Endothelial cell of umbilical vein (primary cell): ENCODE data around the gene KCNK10. TPM values are rescaled to one million over a fixed set of nuclear protein-coding genes. Genes with fewer than 3 reads are reported as not detected.

Experiments
- BruUV-seq: library from RNA; stranded (reverse); fragments of 400-500 nt; replicated peaks from 2 replicates; lab custom pipeline; 2021; lab: Mats Ljungman, UMichigan
- CTCF ChIA-PET: fragments of 300-600, 350-600 bp; sonication (Branson Sonifier 250); formaldehyde crosslinking; loops from one replicate; lab custom pipeline; 2021; ENCODE audit warnings: antibody characterized with exemption, inconsistent platforms; lab: Charles Lee
- POLR2A ChIA-PET: fragments of 300-600, 350-600 bp; sonication (Branson Sonifier 250); formaldehyde crosslinking; loops from one replicate; lab custom pipeline; 2021; ENCODE audit warnings: antibody characterized with exemption, inconsistent platforms; lab: Charles Lee
- DNase-seq: peaks from one replicate; pipeline ENCODE4 v3.0.0-alpha.2; 2011; ENCODE audit warnings: low read depth, low spot score
- FAIRE-seq: peaks from 2 replicates; lab custom pipeline; 2011; peaks lifted over from hg19 to GRCh38; lab: Jason Lieb, UNC
- H2AFZ ChIP-seq: 2 replicates; pipeline ENCODE4 v1.6.0; 2012; ENCODE audit warnings: low read depth, low read length, control low read depth, inconsistent platforms
- H3K27ac ChIP-seq: 2 replicates; pipeline ENCODE4 v1.5.1; 2011; ENCODE audit warnings: low read depth, mild to moderate bottlenecking, control low read depth, low read length, moderate library complexity; ENCODE audit not compliant: insufficient read depth
- H3K27me3 ChIP-seq, 2 experiments: 2 replicates each; pipeline versions ENCODE4 v1.6.0 to v1.6.1; 2011; ENCODE audit warnings: low read length in 2 of 2, mixed read lengths in 1 of 2; ENCODE audit not compliant: control insufficient read depth in 2 of 2, insufficient read depth in 2 of 2
- H3K36me3 ChIP-seq, 2 experiments: 2 replicates in 1 of 2; 3 replicates in 1 of 2; pipeline ENCODE4 v1.5.1; 2011; ENCODE audit warnings: low read length in 2 of 2, mild to moderate bottlenecking in 1 of 2, moderate library complexity in 1 of 2; ENCODE audit not compliant: control insufficient read depth in 2 of 2, insufficient read depth in 2 of 2; ENCODE audit errors: extremely low read depth in 1 of 2
- H3K4me1 ChIP-seq: 3 replicates; pipeline ENCODE4 v1.5.1; 2011; ENCODE audit warnings: mild to moderate bottlenecking, low read length; ENCODE audit not compliant: control insufficient read depth, insufficient read depth; ENCODE audit errors: extremely low read depth
- H3K4me2 ChIP-seq: 2 replicates; pipeline ENCODE4 v1.6.1; 2011; ENCODE audit warnings: low read length, control low read depth, mixed read lengths; ENCODE audit not compliant: insufficient read depth
- H3K4me3 ChIP-seq, 3 experiments: fragments of 200-600 bp in 1 of 3; sonication (generic), shearing (Covaris generic) in 1 of 3; replicated peaks in 1 of 3; 2 replicates each; pipeline ENCODE4 v1.5.1; 2011 to 2016; ENCODE audit warnings: control low read depth in 3 of 3, low read length in 3 of 3, mild to moderate bottlenecking in 2 of 3, inconsistent platforms in 1 of 3, low read depth in 1 of 3, moderate library complexity in 1 of 3; ENCODE audit not compliant: insufficient read depth in 1 of 3
- H3K79me2 ChIP-seq: 2 replicates; pipeline ENCODE4 v1.6.0; 2012; ENCODE audit warnings: low read length, inconsistent platforms; ENCODE audit not compliant: control insufficient read depth, insufficient read depth
- H3K9ac ChIP-seq: replicated peaks from 2 replicates; pipeline ENCODE3; 2011; ENCODE audit warnings: low read length, control low read depth; ENCODE audit not compliant: insufficient read depth; ENCODE audit errors: extremely low read depth
- H3K9me1 ChIP-seq: replicated peaks from 3 replicates; pipeline ENCODE4 v1.6.0; 2011; ENCODE audit warnings: mild to moderate bottlenecking, low read length; ENCODE audit not compliant: control insufficient read depth, insufficient read depth; ENCODE audit errors: extremely low read depth
- H3K9me3 ChIP-seq: replicated peaks from 2 replicates; pipeline ENCODE4 v1.5.1; 2012; ENCODE audit warnings: low read length, inconsistent platforms; ENCODE audit not compliant: control insufficient read depth, insufficient read depth
- H4K20me1 ChIP-seq: replicated peaks from 2 replicates; pipeline ENCODE3; 2011; ENCODE audit warnings: mild to moderate bottlenecking, low read length; ENCODE audit not compliant: control insufficient read depth, insufficient read depth; ENCODE audit errors: extremely low read depth
- EZH2 ChIP-seq: IDR thresholded peaks from 2 replicates; pipeline ENCODE4 v1.6.1; 2012; ENCODE audit warnings: borderline replicate concordance, low read depth, mild to moderate bottlenecking, moderate library complexity, low read length, inconsistent platforms; ENCODE audit not compliant: severe bottlenecking
- FOS ChIP-seq: IDR thresholded peaks from 2 replicates; pipeline ENCODE4 v1.6.1; 2011; ENCODE audit warnings: mild to moderate bottlenecking, low read length, moderate library complexity, borderline replicate concordance; ENCODE audit not compliant: insufficient read depth
- GATA2 ChIP-seq: IDR thresholded peaks from 2 replicates; pipeline ENCODE4 v1.7.0; 2011; ENCODE audit warnings: low read depth, mild to moderate bottlenecking, moderate library complexity, mixed read lengths, low read length; ENCODE audit not compliant: insufficient read length, insufficient read depth
- JUN ChIP-seq: IDR thresholded peaks from 2 replicates; pipeline ENCODE4 v1.6.1; 2011; ENCODE audit warnings: borderline replicate concordance, low read depth; ENCODE audit not compliant: insufficient read length, insufficient read depth
- MYC ChIP-seq: IDR thresholded peaks from one replicate; pipeline ENCODE4 v1.6.1; 2011; ENCODE audit warnings: mild to moderate bottlenecking, low read depth, low read length
- POLR2A ChIP-seq: IDR thresholded peaks from 2 replicates; pipeline ENCODE4 v1.6.1; 2012; ENCODE audit warnings: low read depth, mild to moderate bottlenecking, control low read depth, low read length
- dilution Hi-C: fragments of 300-500 bp; cut with MboI; formaldehyde crosslinking; loops from one replicate; pipeline ENCODE4 v1.15.0; 2019; ENCODE audit warnings: low sequenced_read_pairs; ENCODE audit not compliant: extremely low pct_ligation_motif_present
- intact Hi-C: fragments of 100-400 bp; cut with micrococcal nuclease; formaldehyde crosslinking; loops from one replicate; pipeline ENCODE4 v1.10.0; 2022
- polyA plus RNA-seq, 4 experiments: library from polyadenylated mRNA; depleted of rRNA in 3 of 4; stranded (reverse) in 3 of 4; unstranded in 1 of 4; fragments of >200 nt; gene quantifications; 2 replicates each; pipeline versions ENCODE4 v1.2.1 to v1.2.3, GENCODE V29; 2011 to 2012; ENCODE audit warnings: missing spikeins in 1 of 4
- total RNA-seq: library from RNA; stranded (reverse); gene quantifications from 2 replicates; pipeline ENCODE4 v1.2.3, GENCODE V29; 2021
- TF ChIP-seq, protein P1 (sequence below), 2 donors: IDR thresholded peaks; 1 replicate in 1 of 2; 2 replicates in 1 of 2; pipeline ENCODE4 v1.5.1; 2011; ENCODE audit warnings: low read length in 2 of 2, mild to moderate bottlenecking in 2 of 2, moderate library complexity in 2 of 2, control low read depth in 1 of 2, inconsistent platforms in 1 of 2, low read depth in 1 of 2; ENCODE audit not compliant: insufficient read depth in 1 of 2; ENCODE audit errors: extremely low read depth in 1 of 2

Gene KCNK10
- total and polyA plus RNA-seq, 2 donors (not counting 3 experiments of a cell fraction or from before 2014, with no cell fraction given) = not detected

- FAIRE-seq = no peak
- H4K20me1 ChIP-seq = no peaks in the 10 kb centered on the region
- dilution Hi-C loops = no loop called here
- H3K27ac ChIP-seq = no peak overlapping the region
- H3K9me3 ChIP-seq = no peaks in the 10 kb centered on the region
- TF ChIP-seq EZH2 = no peak
- no peak for TF ChIP-seq POLR2A
- TF ChIP-seq GATA2 = no peak
- TF ChIP-seq FOS = no peak
- TF ChIP-seq JUN = no peak
- TF ChIP-seq, protein P1, sequence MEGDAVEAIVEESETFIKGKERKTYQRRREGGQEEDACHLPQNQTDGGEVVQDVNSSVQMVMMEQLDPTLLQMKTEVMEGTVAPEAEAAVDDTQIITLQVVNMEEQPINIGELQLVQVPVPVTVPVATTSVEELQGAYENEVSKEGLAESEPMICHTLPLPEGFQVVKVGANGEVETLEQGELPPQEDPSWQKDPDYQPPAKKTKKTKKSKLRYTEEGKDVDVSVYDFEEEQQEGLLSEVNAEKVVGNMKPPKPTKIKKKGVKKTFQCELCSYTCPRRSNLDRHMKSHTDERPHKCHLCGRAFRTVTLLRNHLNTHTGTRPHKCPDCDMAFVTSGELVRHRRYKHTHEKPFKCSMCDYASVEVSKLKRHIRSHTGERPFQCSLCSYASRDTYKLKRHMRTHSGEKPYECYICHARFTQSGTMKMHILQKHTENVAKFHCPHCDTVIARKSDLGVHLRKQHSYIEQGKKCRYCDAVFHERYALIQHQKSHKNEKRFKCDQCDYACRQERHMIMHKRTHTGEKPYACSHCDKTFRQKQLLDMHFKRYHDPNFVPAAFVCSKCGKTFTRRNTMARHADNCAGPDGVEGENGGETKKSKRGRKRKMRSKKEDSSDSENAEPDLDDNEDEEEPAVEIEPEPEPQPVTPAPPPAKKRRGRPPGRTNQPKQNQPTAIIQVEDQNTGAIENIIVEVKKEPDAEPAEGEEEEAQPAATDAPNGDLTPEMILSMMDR (IDR thresholded peaks at IDR 0.05; ENCODE audit: extremely low read depth in 1 of 2, insufficient read depth in 1 of 2, low read depth in 1 of 2, low read length in 2 of 2) = no peak
- TF ChIP-seq MYC = no peak
- H3K79me2 ChIP-seq = no peaks in the 10 kb centered on the region
- intact Hi-C loops = no loop called here
- BruUV-seq = no TSS peak
- POLR2A ChIA-PET = no interaction called here
- no peak overlapping the region for H3K9ac ChIP-seq
- CTCF ChIA-PET = no interaction called here
- H3K36me3 ChIP-seq = no peaks in the 10 kb centered on the region
- DNase-seq = no peak
- H3K4me2 ChIP-seq = no peak overlapping the region
- no peak overlapping the region for H2AFZ ChIP-seq
- no peaks in the 10 kb centered on the region for H3K9me1 ChIP-seq
- peaks cover 6 to 7% of the 10 kb centered on the region in 2 experiments for H3K27me3 ChIP-seq
- no peaks in the 10 kb centered on the region for H3K4me1 ChIP-seq
- H3K4me3 ChIP-seq = no peak overlapping the region
Measured at GRCh38 chr14:88316521-88316920, 6.5 kb downstream of the KCNK10 start.
